OCI-M2 (cell line): ENCODE data around the gene ASAP3.
"Not testable (repeated sequence)": the region's sequence is repeated elsewhere in the genome, so short reads cannot be mapped to it uniquely, and the experiment has no call there.

Experiments used
- DNase-seq: peaks from one replicate; lab custom pipeline; 2025; ENCODE audit not compliant: unreplicated experiment; lab: John Stamatoyannopoulos, UW

The ASAP3 gene

GRCh38 chr1:23515905-23516304 lies 31.9 kb upstream of the ASAP3 start:
- no peak for DNase-seq

GRCh38 chr1:23514111-23514679 lies 30.2 kb upstream of the ASAP3 start:
- no peak for DNase-seq

GRCh38 chr1:23509896-23510295 lies 25.9 kb upstream of the ASAP3 start:
- DNase-seq: no peak

- DNase-seq: no peak
Observed at GRCh38 chr1:23506376-23507107, 22.6 kb upstream of the ASAP3 start.

- no peak for DNase-seq
Observed at GRCh38 chr1:23505851-23506250, 21.9 kb upstream of the ASAP3 start.

- not testable (repeated sequence) for DNase-seq
Observed at GRCh38 chr1:23504156-23504555, 20.2 kb upstream of the ASAP3 start.

- DNase-seq: no peak
Observed at GRCh38 chr1:23502951-23503350, 19.0 kb upstream of the ASAP3 start.

GRCh38 chr1:23500466-23500865 lies 16.5 kb upstream of the ASAP3 start:
- no peak for DNase-seq

GRCh38 chr1:23497777-23498439 lies 13.9 kb upstream of the ASAP3 start:
- no peak for DNase-seq

GRCh38 chr1:23496490-23497181 lies 12.7 kb upstream of the ASAP3 start:
- DNase-seq: no peak

GRCh38 chr1:23494836-23495235 lies 10.9 kb upstream of the ASAP3 start:
- not testable (repeated sequence) for DNase-seq

- DNase-seq: not testable (repeated sequence)
Observed at GRCh38 chr1:23492776-23493175, 8.8 kb upstream of the ASAP3 start.

- no peak for DNase-seq
Observed at GRCh38 chr1:23492132-23492720, 8.2 kb upstream of the ASAP3 start.

GRCh38 chr1:23489842-23490241 lies 5.9 kb upstream of the ASAP3 start:
- DNase-seq: no peak

- no peak for DNase-seq
Observed at GRCh38 chr1:23485002-23485332, 988 bp upstream of the ASAP3 start.

- DNase-seq: peak; percentile 52
Observed at GRCh38 chr1:23484253-23485001, 448 bp upstream of the ASAP3 start.

GRCh38 chr1:23481904-23482303 lies 2.1 kb downstream of the ASAP3 start:
- no peak for DNase-seq

- DNase-seq: no peak
Observed at GRCh38 chr1:23481026-23481597, 2.9 kb downstream of the ASAP3 start.

- no peak for DNase-seq
Observed at GRCh38 chr1:23480187-23481025, 3.6 kb downstream of the ASAP3 start.

GRCh38 chr1:23479666-23479941 lies 4.4 kb downstream of the ASAP3 start:
- no peak for DNase-seq
